ENCODE data around the gene IL18BP.

The IL18BP gene

DNA sequence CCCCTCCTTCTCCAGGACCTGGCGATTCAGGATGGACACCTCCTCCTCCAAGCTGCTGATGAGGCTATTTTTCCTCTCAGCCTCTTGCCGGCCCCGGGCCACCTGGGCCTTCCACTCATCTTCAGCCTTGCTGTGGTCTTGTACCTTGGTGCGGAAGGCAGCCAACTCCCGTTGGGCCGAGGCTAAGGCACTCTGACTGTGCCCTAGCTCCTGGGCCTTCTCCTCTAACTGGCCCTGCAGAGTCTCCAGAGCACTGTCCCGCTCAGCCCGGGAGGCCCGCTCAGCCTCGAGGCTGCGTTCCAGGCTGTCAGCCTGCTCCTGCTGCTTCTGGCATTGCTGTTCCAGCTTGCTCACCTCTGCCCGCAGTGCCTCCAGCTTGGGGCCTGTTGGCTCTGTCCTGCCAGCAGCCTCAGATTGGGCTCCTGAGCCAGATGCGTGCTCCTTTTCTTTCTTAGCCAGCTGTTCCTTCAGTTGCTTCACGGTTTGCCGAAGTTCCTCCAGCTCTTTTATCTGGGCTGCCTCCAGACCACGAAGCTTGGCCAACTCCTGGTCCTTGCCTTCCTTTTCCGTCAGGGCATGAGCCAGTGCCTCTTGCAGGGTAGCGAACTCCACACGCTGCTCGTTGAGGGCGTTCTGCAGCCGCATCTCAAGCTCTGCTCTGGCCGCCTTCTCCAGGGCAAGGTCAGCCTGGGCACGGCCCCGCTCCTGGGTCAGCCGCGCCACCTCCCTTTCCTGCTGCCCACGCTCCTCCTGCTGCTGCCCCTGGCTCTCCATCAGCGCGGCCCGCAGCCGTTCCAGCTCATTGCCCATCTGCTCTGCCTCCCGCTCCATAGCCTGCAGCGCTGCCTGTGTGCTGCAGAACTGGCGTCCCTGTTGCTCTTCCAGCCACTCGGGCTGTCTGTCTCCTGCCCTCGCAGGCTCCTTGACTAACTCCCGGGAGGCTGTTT, 15.3 kb downstream of the IL18BP start:
- no peak for DNase-seq

DNA sequence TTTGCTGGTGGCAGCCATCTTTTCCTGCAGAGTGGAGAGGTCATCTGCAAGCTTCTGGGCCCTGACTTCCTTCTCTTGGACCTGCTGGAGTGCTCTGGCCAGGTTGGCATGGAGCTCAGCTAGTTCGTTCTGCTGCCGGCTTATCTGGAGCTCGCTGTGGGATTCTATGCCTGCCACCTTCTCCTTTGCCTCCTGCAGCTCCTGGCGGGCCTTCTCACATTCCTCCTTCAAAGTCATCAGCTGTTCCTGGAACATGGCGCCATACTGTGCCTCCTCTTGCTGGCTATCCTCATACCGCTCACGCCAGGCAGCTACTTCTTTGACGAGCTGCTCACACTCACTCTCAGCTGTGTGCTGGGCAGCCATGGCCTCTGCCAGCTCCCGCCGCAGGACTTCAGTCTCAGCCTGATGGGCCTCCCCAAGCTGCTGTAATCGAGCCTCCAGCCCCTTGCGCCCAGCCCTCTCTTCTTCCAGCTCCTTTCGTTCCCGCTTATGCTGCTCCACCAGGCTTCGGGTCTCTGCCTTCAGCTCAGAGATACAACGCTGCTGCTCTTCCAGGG, 16.1 kb downstream of the IL18BP start:
- no peak for DNase-seq

DNA sequence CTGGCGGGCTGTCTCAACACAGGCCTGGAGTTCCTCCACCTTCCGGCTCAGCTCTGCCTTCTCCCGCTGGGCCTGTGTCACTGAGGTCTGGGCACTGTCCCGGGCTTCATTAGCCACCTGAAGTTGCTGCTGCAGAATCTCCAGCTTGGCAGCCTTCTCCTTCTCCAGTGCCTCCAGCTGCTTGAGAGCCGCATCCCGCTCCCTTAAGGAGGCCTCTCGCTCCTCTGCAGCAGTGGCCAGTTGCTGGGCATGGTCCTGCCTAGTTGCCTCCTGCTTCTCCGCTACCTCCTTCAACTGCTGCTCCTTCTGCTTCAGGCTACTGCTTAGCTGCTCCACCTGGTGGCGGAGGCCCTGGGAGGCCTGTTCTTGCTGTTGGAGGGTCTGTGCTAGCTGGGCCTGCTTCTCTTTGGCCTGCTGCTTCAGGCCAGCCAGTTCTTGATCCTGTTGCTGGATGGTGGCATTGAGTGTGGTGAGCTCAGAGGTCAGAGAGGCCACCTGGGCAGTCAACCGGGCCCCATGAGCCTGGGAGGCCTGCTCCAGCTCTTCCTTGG, 16.9 kb downstream of the IL18BP start:
- DNase-seq: no peak

DNA sequence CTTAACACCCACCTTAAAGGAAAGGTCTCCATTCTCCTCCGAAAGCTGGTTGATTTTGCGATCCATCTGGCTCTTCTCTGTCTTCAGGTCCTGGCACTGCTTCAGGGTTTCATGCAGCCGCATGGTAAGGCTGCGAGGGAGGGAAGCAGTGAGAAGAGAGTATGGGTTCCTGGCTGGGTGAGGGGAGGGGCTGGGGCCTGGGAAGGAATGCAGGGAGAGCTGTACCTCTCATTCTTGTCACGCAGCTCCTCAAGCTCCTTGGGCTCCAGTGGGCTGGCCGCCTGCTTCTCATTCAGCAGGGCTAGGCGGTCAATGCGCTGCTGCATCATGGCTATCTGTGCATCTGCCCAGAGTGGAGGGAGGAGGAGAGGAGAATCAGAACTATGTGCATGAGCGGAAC, 19.5 kb downstream of the IL18BP start:
- no peak for DNase-seq

DNA sequence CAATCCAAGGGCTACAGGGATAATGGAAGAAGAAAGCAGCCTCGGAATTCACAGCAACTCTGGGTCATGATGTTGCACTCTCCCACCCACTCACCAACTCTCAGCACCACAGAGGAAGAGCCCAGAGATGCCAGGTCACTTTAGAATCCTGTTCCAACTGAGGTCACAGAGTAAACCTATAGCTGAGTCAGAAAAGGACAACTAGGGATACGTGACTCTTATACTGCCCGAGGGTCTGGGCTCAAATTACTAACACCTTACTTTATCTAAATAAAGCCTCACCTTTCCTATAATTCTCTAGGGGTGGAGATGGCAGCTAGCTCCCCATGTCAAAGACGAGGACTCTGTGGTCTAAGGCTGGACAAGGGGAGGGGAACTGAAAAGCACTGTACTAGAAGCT, 24.6 kb downstream of the IL18BP start:
- DNase-seq: no peak

DNA sequence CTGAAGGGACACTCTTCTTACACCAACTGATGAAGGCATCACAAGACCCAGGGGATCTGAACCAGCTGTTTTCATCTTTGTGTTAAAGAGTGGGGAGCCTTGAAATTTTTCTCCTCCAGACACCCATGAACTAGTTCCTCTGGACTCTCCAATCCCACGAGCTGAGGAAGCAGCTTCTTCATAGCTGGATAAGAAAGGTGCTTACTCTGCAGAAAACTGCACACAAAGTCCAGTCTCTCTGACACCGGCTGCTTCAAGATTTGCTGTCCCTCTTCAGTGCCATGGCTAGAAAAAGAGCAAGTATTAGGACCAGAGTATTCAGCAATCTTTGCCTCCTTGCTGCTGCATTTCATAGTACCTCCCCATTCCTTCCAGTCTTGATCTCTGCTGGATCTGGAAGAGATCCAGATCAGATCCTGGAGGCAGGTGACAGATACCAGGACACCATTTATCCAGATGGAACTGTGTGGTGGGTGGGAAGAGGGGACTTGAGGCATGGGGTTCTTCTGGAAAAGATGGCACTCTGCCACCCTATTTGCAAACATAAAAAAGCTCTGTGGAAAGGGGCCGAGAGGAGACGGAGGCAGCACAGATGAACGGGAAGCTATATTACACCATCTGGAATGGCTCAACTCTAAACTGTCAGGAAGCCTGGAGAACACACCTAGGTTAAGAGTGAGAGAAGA, 25.5 kb downstream of the IL18BP start:
- DNase-seq: no peak

DNA sequence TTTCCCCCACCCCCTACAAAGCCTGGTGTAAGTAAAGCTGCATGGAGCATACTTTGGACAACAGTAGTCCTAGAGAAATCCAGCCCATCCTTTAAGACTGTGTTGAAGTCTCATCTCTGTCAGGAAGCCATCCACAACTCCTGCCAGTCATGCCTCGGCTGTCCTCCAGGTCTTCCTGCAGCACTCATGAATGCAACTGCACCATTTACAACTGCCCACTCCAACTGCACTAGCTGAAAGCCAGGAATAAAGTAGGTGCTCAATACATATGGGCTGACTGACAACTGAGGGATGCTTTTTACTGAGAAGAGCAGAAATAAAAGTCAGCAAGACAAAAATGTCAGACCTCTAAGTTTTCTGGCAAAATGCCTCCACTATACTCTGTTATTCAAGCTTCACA, 27.4 kb downstream of the IL18BP start:
- DNase-seq: no peak

DNA sequence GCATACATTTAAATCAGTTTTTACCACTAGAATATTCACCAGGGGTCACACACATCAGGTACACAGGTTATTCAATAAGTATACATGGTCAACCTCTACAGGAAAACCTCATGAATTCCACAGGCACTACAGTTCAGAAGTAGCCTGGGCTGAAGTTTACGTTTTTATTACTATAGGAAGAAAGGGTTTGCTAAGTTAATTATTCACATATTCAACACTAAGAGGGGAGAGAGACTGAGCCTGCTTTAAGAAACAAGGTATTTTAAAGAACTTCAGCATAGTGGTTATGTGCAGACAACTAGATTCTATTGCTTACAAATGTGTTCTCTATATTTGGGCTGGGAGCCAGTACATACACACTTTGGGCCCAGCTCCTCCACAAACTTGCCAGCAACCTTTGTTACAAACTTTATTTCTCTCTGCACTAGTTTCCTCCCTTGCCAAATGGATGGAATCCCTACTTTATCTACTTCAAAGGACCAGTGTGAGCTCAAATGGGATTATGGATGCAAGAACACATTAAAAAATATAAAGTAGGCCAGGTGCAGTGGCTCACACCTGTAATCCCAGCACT, 31.9 kb downstream of the IL18BP start:
- no peak for DNase-seq

DNA sequence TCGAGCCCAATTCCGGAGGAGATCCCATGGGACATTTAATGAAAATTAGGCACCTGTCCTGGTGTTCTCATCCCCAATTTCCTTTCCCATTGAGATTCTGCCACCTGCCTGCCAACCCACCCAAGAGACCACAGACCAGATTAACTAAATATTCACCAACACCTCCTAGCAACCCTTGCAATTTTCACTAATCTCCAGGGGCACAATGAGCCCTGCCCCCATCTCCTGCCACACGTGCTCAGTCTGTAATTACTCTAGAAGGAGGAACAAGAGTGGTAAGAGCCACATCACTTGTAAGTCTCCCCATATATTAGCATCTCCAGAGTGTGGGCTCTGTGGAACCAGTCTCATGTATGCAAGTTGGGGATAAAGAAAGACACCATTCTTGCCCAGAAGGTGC, 38.0 kb downstream of the IL18BP start:
- no peak for DNase-seq

DNA sequence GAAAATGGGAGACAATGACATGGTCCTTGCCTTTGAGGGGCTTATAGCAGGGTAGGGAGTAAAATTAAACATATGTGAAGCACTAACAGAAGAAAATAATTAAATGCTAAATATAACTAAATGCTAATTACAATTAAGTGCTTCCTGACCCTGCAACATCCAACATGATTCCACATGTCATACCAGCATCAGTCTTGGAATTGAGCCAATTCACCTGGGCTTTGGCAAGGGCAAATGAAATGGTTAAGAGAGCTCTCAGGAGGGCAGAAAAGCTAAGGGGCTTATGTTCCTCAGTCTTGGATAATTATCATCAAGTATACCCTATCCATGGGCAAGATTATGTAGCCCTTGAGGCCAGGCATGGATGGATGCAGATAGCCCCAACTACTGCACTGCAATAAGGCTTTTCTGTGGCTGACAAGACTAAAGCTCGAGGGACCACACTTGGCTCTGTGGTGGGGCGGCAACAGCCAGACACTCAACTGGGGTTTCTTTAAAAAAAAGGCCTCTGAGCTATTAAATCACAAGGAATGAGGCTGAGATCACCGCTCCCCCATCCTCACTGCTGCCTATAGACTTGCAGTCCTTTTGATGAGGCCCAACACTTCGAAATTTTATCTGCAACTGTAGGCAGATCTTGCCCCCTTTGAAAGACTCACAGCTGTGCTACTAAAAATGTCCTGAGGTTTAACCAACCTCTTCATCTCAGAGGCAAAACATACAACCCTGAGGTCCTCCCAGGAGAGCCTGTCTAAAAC, 39.0 kb downstream of the IL18BP start:
- peak; percentile 98 for DNase-seq

DNA sequence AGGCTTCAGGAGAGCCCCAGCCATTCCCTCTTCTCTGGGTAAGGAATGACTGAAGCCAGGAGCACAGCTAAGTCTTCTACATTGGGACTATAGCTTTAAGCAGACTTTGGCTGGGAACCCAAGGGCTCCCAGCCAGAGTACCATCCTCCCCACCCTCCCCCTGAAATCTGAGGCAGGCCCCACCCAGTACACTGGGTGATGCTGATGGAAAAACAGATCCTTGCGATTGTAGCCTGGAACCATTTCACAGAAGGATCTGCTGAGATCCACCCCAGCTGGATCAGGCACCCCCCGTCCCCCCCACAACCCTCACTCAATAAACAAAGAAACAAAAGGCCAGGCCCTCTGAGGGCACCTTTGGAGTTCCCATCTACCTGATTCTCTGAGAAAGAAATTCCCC, 39.8 kb downstream of the IL18BP start:
- DNase-seq: peak; percentile 69

DNA sequence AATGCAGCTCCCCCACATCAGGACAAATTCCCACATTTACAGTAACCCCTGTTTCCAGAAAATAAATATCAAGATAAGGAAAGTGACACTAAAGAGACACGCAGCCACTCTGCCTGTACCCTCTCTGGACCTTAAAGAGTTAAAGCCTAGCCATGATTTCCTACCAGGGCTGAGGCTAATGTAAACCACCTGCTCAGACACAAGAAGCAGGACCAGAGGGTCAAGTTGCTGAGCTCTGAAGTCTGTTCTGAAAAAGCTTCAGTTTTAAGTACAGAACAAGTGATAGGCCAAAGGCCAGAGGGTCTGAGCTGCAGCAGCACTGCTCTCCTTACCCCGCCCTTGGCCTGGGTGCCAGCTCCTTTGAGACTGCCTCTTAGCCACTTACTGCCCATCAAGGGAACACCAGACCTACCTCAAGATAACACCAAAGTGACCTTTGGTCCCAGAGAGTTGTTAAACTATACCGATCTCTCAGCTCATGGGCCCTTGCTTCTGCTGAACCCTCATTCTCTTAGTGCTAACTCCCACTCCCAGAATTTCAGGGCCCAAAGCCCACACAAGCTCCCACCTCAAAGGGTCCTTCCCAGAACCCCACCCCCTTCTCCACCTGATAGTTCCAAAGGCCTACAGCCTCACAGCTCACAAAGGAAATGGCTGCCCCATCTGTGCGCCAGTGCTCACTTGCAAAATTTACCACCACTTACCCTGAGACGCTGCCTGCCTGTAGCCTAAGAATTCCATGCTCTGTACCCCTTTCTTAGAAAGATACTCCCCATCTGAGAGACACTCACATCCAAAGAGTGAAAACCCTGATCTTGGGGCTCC, 40.5 kb downstream of the IL18BP start:
- DNase-seq: peak; percentile 60

DNA sequence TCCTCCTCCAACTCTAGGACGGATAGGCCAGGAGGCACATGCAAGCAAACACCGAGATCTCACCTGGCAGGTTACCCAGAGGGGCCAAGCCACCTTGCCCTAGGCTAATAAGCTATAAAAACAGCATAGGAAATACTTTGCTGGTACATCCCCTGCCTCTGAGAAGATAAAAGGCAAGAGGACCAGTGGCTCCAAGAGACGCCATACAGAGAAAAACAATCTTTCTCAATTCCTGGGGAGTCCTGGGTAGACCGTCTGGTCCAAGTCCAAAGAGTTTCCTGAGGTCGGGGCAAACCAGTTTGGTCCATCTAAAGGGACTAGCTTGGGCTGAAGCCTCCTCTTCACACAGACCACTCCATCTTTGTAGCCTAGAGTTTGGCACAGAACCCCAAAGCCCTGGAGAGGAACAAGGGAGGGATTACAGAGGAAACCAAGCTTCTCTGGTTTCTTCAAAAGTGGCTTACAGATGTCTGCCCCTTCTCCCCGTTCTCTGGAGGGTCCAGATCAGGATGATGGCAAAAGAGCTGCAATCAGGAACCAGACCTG, 41.2 kb downstream of the IL18BP start:
- peak; percentile 61 for DNase-seq

DNA sequence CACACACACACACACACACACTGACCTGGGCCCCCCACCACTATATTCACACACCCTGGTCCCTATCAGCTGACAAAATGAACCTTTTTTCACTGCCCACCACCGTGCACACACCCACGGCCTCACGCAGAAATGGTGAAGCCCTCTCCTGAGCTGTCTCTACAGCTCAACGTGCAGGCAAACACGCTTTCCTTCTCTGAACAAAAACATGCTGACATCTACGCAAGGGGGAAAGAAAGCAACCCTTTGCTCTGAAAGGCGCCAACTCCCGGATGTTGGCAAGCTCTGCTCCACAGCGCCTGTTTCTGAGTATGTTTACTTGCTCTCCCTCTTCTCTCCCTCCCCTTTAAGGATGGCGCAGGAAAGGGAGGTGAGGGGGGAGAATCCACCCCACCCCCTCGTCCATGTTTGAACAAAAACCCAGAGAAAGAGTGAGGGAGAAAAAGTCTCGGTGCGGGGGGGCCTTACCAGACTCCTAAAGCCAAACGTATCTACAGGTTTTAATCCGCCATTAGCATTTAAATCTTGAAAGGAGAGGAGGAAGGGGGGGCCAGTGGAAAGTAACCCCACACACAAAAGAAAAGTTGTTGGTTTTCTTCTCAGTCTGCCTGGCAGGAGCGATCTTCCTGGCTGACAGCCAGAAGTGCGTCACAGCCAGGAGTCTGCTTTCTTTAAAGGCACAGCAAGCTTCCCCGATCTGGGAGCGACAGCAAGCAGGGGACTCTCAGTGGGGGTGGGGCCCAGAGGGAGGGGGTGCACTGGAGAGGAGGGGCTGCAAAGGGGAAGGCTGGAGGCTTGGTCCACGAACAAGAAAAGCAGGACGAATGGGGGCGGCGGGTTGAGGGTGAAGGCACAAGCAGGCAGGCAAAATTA, 42.0 kb downstream of the IL18BP start:
- DNase-seq: peak; percentile 99

DNA sequence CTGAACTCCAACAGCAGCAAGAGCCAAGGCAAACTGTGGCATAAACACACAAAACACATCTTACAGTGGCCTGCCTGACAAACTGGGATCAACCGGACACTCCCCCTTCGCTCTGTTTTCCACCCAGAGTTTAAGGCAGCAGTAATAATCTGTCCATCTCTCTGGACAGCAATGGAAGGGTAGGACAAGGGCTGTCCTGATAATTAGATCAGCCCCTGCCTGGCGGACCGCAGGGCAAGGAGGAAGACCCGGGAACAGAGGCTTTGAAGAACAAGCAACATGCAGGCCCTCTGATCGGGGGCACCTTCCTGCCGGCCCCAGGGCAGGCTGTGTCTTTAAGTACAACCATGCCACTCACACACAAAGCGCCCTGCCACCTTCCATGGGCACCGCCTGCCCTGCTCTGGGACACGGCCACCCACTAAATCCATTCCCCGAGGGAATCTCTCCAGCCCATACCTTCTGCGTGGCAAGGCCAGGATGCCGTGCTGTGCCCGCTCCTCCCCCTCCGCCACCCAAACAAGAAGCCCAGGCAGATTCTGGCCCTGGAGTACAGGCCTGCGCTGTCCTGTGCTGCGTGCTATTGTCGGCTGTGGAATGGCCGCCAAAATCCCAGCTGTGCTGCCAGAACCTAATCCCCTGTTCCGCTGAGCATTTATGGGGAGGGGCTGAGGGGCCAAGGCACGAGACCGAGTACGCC, 42.8 kb downstream of the IL18BP start:
- peak; percentile 85 for DNase-seq

DNA sequence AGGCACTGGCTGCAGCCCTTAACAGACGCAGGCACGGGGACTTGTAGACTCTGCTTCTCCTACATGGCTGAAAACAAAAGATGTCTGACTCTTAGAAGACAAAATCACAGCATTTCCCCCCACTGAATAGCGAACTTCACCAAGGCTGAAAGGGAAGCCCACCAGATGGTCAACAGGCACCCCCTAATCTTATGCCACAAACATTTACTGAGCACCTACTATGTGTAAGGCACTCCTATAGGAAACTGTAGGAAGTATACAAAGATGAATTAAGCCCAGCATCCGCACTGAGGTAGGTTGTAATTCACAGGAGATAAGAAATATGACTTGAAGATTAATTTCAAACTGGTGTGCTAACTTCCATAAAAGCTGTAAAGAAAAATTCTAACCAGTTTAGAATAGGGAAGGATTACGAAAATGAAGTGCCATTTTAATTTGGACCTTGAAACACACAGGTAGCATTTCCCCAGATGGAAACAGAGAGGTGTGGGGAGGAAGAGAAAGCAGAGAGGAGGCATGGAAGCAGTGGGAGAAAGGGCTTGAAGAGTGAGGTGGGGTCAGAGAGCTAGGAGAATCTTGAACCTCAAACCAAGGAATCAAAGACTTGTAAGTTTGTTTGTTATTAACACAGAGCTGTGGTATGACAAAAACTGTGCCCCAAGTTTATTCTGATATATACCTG, 43.5 kb downstream of the IL18BP start:
- DNase-seq: peak; percentile 39

DNA sequence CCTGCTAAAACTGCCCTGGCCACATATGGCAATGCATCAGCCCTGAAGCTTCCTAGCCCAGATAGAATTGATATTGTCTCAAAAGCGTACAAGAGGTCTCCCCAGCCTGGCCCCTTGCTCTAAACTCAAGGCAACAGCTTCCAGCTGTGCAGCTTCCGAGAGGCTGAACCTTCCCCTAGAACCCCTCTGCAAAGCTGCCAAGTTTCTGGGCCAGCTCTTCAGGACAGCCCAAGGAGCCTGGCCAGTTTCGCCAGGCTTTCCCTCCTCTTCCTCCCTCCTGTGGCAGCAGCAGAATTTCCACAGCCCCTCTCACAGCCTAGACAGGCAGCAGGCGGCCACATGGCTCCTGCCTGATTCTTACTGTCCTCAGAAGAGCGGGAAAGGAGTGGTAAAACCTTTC, 47.1 kb downstream of the IL18BP start:
- no peak for DNase-seq

DNA sequence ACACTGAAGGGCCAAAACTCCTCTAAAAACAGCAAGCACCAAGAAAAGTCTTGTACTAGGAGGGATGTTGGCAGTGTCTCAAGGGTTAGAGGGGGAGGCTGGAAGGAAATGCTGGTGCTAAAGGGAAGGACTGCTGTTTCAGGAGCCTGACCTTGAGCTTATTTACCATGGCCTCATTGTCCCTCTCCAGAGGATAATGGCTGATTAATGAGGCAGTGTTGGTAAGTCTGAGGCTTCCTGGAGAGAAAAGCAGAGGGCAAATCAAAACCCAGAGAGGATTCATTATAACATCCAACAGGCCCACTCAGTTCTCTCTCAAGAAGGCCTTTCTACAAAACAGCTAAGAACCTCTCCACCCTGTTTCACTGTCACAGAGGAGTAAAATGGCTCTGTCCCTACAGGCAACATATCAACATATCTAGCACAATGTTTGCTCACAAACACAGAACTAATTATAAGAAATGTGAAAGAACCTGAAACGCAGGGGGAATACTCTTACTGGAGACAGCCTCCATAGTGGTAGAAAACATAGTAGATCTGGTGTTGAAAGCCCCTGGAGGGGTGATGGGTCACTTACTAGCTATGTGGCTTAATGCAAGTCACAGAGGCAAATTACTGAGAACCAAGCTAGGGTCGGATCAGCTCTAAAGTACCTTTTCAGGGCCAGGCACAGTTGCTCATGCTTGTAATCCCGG, 50.2 kb downstream of the IL18BP start:
- no peak for DNase-seq

Measured in DMS79 treated with DMSO at 0.1 percent for 48 hours (cell line).